Smooth muscle cell of the brain vasculature (primary cell): ENCODE data around the gene AIFM3.

Experiments used
- DNase-seq: peaks from one replicate; pipeline ENCODE4 v3.0.0-alpha.2; 2012; ENCODE audit warnings: low read depth, low spot score

Gene AIFM3

DNA sequence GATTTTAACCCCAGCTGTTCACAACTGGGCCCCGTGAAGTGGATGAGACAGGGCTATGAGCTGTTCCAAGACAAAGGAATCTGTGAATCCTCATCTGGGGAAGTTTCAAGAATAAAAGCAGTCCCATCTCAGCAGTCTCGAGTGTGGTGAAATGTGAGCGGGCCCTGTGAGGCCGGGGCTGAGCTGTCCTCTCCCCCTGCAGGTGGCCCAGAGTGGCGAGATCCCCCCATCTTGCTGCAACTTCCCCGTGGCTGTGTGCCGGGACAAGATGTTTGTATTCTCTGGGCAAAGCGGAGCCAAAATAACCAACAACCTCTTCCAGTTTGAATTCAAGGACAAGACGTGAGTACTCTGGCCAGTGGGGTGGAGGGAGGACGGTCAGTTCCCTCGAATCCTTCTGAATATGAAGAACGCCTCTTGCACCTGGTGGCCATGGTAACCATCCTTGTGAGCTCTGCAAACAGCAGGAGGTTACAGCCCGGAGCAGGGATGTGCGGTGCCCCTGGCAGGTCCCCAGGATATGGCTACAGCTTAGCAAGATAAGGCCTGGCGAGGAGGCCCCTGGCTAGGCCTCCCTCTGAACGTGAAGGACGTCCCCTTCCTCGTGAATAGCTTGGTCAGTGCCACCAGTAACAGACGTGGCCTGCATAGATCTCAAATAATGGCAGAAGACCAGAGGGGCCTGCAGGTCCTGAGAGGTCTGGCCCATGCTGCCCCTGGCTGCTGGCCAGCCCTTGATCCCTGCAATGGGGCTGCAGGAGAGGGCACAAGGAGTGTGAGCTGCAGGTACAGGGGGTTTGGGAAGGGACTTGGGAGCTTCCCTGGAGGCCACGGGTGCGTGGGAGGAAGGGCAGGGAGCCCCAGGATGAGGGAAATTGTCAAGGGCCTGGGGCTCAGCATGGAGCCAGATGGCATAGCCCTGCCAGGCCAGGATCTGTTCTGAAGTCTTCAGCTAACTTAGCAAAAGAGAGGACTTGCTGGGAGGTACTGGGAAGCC lies 23.4 kb downstream of the AIFM3 start:
- DNase-seq: no peak

DNA sequence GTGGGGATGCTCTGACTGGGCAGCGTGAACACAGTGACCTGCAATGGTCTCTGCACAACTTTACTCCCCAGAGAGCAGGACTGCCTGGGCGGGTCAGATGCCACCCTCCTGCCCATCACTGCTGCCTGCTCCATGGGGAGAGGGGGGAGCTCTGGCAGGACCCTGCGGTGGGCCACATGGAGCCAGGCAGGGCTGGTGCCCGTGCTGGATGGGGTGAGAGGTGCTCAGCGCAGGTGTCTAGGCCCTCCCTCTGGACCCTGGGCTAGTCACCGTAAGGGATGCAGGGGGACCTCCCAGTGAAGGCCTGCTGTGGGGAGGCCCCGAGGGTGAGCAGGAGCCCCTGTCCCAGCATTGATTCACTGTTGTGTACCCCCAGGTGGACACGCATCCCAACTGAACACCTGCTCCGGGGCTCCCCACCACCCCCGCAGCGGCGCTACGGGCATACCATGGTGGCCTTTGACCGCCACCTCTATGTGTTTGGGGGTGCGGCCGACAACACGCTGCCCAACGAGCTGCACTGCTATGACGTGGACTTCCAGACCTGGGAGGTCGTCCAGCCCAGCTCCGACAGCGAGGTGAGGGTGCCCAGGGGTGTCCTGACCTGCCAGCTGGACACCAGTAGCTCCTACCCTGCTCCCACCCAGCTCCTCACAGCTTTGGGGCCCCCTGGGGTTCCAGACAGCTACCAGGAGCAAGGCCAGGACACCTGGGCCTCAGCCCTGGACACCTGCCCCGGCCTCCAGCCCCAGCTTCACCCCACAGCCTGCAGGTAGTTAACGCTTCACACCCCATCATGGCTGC lies 24.4 kb downstream of the AIFM3 start:
- DNase-seq: no peak

DNA sequence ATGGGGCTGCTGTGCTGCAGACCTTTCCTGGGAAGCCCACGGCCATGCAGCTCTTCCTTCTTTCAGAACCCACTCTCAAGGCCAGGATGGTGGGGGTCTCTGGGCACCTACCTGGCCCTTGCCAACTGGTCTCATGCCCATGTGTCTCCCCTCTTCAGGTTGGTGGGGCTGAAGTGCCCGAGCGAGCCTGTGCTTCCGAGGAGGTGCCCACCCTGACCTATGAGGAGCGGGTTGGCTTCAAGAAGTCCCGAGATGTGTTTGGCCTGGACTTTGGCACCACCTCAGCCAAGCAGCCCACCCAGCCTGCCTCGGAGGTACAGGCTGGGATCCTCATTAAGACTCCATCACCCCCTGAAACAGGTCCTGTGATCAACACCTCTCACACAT lies 25.0 kb downstream of the AIFM3 start:
- no peak for DNase-seq

DNA sequence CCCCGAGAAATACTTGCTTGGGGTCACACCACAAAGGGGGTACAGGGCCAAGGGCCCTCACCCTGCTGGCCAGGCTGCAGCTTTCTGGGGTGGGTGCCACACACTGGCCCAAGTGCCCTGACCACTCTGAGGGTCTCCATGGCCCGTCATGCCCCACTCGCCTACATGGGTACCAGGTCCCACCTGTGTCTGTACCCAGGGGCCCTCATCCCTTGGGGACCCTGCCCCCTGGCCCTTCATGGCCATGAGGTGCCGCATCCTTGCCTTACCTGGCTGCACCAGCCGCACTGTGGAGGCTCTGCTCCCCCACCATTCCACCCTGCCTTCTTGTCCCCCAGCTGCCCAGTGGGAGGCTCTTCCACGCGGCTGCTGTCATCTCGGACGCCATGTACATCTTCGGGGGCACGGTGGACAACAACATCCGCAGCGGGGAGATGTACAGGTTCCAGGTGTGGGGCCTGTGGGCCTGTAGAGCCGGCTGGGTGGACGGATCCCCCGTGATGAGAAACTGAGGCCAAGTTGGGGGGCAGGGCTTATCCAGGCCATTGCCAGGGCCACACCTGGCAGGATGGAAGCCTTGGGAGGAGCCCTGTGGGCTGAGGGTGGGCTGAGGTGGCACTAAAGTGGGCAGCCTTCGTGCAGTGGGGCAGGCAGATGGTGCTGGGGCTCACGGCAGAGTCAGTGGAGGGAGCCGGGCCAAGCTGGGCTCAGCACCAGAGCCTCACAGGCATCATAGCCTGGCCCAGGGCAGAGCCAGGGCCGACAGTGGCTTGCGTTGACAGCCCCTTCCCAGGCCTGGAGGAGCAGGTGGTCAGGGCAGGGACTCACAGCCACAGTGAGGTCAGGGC lies 25.6 kb downstream of the AIFM3 start:
- DNase-seq: no peak

DNA sequence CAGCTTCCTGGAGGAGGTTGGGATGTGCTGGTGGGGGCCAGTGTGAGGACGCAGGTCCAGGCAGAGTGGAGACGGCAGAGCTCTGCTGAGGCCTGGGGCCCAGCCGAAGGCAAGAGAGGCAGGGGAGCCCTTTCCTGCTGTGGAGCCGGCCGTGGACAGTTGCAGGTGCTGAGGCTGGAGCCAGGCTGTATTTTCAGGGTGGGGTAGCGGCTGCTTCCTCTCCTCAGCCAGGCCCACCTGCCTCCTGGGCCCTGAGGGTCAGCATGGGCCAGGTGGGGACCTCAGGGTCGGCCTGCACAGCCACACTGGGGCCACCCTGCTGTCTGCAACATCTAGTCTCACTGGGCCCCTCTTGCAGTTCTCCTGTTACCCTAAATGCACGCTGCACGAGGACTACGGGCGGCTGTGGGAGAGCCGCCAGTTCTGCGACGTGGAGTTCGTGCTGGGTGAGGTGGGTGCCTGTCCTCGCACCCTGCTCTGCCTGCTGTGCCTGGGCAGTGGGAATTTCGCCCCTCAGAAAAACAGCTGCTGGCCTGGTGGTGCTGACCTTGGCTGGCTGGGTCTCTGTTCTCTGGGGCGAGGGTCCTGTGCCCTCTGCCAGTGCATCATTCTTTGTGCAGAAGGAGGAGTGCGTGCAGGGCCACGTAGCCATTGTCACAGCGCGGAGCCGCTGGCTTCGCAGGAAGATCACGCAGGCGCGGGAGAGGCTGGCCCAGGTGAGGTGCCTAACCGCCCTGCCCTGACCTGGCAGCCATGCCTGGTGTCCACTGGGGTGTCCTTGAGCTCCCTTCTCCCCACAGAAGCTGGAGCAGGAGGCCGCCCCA lies 26.5 kb downstream of the AIFM3 start:
- no peak for DNase-seq

DNA sequence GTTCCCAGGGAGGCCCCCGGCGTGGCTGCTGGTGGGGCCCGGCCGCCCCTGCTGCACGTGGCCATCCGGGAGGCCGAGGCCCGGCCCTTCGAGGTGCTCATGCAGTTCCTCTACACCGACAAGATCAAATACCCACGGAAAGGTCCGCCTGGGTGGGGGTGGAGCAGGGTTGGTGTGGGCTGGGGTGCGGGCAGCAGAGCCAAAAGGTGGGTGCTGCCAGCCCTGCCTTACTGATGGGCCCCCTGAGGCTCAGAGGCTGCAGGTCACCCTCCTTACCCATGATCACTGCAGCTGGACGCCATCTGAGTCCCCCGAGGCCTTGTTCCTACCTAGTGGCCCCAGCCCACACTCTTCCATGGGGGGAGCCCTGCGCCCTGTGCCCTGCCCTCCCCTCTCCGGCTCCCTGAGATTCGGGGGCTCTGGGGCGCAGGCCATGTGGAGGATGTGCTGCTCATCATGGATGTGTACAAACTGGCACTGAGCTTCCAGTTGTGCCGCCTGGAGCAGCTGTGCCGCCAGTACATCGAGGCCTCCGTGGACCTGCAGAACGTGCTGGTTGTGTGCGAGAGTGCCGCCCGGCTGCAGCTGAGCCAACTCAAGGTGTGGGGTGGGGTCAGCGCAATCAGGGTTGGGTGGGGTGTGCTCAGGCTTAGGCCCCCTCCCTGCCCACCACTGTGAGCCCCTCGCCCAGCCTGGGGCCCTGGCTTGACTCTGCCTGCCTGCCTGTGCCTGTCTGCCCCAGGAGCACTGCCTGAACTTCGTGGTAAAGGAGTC lies 27.3 kb downstream of the AIFM3 start:
- DNase-seq: no peak

DNA sequence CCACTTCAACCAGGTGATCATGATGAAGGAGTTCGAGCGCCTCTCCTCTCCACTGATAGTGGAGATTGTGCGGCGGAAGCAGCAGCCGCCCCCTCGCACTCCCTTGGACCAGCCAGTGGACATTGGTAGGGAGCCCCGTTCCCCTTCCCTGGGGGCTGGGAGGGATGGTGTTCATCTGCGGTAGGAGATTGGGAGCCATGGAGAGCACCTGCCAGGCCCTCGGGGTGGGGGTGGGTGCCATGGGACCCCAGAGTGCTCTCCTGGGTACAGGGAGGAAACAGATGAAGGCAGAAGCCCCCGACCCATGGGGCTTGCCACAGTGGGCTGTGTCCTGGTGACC lies 27.8 kb downstream of the AIFM3 start:
- DNase-seq: no peak

DNA sequence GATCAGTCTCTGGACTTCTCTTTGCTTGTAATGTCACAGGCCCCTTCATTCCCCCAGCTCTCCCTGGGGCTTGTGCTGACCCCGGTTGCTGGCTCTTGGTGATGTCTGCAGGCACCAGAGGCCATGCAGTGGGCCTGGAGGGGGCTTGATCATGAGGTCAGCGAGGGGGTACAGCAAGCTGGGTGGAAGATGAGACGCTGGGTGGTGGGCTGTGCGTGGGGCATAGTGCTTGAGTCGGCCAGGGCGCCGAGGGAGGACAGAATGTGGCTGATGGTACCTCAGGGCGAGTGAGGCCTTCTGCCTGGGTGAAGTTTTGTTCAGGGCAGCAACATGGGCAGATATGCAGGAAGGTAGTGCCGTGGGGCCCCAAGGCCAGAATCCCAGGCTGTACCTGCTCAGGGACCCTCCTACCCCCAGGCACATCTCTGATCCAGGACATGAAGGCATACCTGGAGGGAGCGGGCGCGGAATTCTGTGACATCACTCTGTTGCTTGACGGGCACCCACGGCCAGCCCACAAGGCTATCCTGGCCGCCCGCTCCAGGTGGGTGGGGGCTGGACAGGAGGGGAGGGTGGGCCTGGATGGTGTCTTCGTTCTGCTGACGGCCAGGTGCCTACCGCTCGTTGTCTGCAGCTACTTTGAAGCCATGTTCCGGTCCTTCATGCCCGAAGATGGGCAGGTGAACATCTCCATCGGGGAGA lies 28.4 kb downstream of the AIFM3 start:
- DNase-seq: no peak

DNA sequence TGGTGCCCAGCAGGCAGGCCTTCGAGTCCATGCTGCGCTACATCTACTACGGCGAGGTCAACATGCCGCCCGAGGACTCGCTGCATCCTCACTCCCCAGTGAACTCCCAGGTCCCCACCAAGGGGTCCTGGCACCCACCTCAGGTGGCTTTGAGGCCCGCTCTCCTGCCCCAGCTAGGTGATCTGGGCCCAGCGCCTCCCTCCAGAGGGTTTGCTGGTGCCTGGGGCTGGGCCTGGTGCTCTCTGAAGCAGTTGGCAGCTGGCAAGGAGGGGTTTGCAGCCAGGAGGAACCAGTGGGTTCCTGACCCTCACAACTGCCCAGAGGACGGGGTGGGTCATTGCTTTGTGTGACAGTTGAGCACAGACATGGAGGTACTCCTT lies 29.0 kb downstream of the AIFM3 start:
- no peak for DNase-seq

DNA sequence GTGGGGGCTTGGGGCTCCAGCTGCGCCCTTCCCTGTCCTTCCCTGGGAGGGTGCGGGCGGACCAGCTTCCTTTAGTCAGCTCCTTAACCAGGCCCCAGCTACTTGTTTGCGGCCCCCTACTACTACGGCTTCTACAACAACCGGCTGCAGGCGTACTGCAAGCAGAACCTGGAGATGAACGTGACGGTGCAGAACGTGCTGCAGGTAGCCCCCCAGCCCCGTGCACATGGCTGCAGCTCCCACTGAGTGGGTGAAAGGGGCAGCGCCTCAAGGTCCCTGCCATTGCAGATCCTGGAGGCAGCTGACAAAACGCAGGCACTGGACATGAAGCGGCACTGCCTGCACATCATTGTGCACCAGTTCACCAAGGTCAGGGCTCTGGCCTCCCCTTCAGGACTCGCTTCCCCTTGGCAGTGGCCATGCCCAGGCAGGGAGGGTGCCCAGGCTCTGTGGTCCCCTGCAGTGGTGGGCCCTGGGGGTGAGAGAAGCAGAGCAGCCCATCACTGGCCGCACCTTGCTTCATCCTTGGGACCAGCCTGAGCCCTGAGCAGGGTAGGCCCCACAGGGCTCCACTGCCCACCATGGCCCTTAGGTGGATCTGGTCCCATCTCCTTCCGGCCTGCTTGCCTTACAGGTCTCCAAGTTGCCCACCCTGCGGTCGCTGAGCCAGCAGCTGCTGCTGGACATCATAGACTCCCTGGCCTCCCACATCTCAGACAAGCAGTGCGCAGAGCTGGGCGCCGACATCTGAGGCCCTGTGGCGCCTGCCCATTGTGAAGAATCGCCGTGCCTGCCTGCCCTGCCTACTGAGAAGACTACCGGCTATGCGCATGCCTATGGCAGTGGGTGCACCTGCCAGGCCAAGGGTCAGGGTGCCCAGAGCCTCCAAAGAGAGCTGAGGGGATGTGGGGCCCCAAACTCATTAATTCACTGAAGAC lies 29.8 kb downstream of the AIFM3 start:
- DNase-seq: no peak

DNA sequence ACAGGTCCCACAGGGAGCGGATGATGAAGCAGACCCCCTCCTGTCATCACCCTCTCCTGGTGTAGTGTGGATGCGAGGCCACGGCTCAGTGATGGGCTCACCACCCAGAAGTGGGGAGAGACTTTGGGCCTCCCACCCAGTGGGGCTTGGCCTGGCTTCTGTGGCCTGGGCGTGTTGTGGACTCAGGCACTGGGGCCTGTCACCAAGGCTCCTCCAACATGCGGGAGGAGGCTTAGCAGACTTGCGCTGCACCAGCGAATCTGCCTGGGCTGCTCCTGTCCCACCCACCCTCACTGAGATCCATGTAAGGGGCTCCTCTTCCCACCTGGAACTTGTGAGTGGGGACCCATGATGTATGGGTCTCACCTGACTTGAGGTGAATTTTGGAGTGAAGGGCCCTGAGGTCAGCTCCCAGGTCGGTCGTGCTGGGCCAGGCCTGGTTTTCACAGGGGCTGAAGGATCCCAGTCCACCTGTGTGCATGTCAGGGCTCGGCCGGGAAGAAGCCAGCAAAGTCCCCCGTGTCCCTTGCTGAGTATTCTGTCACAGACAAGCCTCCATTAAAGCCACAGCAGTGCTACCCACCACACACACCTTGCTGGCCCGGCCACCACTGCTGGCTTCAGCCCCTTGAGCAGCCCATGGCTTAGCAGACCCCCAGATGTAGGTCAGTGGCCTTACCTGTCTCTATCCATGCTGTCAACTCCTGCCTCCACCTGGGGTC lies 30.6 kb downstream of the AIFM3 start:
- no peak for DNase-seq

DNA sequence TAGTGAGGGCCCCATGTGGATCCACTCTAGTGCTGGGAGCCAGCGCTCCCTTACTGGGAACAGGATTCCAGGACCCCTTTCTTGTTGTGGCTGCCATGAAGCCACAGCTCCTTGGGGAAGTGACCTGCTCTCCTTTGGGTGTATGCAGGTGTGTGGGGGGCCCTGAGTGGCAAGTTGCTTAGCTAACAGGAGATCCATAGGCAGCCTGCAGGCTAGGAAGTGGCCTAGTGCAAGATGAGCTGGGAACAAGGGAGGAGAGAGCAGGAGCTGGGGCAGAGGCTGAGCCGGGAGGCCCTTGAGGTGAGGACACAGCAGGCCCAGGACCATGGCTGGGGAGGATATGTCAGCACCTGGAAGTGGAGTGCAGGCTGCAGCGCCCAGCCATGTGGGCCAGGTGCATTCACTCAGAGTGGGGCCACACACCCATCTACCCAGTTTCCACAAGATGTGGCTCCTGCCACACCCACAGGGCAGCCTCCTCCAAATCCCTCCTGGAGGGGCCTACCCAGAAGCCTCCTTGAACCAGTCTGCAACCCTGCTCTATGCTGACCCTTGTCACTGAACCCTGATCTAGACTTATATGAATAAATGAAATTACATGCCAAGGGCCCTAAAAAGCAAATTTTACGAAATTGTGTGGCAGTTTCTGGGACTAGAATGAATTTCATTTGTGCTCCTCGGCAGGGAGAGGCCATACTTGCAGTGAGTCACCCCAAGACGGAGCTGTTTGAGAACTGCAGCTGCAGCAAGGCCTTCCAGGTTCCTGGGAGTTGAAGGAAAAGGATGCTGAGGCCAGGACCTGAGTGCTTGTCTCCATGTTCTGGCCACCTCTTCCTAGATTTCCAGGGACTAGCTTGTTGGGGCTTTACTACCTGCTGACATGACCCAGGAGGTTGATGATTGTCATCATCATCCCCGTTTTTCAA lies 31.6 kb downstream of the AIFM3 start:
- no peak for DNase-seq

DNA sequence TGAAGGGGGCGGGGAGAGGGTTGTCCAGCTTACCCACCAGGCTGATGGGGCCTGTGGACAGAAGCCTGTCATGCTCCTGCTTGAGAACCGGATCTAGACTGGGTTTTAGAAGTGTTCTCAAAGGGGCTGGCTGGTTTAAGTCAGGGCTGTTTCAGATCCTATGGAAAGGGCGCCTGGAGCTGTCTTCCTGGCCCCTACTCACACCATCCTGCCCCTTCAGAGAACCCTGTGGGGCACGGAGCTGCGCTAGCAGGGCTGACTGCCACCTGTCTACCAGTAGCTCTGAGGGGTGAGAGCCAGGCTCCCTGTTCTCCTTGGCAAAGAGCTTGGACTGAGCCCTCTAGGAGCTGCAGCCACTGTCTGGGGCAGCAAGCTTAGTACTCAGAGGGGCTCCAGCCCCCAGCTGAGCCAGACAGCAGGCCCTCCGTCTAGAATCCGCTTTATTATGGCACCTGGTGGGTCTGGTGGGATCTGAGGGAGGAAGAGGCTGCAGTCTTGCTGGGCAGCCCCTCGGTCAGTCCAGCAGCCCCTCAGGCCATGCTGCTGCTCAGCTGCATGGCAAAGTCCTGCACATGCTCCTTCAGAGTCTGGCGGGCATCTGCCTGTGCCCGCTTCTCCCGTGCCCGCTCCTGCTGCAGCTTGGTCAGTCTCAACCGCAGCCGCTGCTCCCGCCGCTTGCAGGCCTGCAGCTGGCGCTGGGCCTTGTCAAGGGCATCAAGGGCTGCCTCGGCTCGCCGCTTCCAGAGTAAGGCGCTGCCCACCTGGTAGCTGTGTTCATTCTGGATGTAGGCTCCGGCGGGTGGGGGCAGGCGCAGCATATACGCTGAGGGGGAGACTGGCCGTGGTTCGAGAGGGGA lies 32.5 kb downstream of the AIFM3 start:
- DNase-seq: no peak

DNA sequence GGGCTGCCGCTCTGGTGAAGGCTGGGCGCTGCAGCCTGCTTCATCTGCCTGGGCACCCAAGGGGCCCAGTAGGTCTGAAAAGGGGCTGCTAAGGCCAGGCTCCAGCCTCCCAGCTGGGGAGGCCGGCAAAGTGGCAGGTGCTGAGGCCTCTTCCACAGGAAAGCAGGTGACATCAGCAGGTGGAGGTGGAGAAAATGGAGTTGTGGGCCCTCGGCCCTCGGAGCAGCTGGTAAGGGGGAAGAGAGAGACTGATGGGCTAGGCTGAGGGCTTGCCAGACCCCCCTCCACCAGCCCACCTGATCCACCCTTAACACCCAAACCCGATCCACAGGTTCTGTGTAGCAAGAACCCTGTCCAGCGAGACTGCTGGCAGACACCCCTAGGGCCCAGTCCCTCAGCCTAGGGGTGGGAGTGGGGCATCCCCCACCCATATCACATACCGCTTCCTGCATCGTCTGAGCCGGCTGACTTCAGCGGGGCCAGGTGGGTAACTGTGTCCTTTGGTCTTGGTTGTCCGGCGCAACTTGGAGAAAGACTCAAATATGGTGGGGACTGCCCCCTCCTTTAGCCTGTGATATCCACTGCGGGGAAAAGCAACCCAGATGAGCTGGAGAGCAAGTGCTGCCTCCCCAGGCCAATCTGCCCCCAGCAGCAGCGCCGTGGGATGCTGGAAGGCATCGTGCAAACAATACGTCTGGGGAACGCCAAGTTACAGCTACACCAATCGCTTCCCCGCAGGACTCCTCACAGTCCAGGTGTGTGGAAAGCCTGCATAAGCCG lies 33.3 kb downstream of the AIFM3 start:
- no peak for DNase-seq

DNA sequence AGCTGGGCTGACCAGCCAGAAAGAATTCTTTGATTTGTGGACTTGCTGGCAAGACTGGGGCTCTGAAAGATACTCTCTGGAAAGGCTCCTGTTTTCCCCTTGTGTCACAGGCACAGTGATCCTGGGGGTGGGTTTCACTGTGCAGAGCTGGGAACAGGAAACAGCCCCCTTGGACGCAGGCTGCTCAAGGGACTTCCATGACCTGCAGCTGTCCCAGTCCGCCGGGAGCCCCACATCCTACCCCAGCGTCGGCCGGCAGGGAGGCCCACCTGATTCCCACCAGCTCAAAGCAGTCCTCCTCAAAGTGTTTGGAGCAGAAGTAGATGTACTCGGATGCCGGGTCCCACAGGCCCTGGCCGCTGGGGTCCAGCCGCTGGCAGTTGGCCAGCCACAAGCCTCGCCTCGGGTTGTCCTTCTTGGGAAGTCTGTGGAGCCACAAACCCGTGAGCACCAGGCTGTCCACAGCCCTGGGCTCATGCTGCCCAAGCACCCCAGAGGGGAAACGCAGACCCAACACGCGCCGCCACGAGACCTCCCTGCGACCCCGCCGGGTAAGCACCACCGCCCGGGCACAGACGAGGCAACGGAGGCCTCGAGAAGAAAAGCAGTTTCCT lies 34.0 kb downstream of the AIFM3 start:
- no peak for DNase-seq
